Coronary artery (tissue), 2 donors: Measurements from ENCODE around the gene VCY1B.
"Not testable (repeated sequence)": the region's sequence is repeated elsewhere in the genome, so short reads cannot be mapped to it uniquely, and the experiment has no call there.

Source experiments
- DNase-seq: peaks from one replicate; pipeline ENCODE4 v3.0.0-alpha.2; 2017; ENCODE audit warnings: low spot score
- H3K27ac ChIP-seq, 2 donors: fragments of 200-600 bp; sonication (generic); one replicate each; pipeline ENCODE4 v1.5.1; 2016 to 2019
- H3K4me3 ChIP-seq: fragments of 200-600 bp; sonication (generic); 2 replicates; pipeline ENCODE4 v1.5.1; 2016; ENCODE audit warnings: mild to moderate bottlenecking, moderate library complexity
- CTCF ChIP-seq: fragments of 200-600 bp; sonication (generic); IDR thresholded peaks from one replicate; pipeline ENCODE4 v1.5.1; 2019; ENCODE audit warnings: antibody characterized with exemption

Gene VCY1B

GRCh38 chrY:14055927-14056326, at the start of gene VCY1B:
TSS of gene VCY1B (plus strand) at chrY:14056227. CDS start at chrY:14056290, 63 bp downstream.
- H3K27ac ChIP-seq, DNase-seq, H3K4me3 ChIP-seq: not testable (repeated sequence)

GRCh38 chrY:14011916-14012315, 44.1 kb upstream of the VCY1B start:
- not testable (repeated sequence) for H3K4me3 ChIP-seq, DNase-seq, H3K27ac ChIP-seq

GRCh38 chrY:14030395-14030794, 25.6 kb upstream of the VCY1B start:
- H3K4me3 ChIP-seq, DNase-seq, H3K27ac ChIP-seq: not testable (repeated sequence)

- DNase-seq: no peak
- no peak overlapping the region for H3K4me3 ChIP-seq
- no peak for TF ChIP-seq CTCF
Observed at GRCh38 chrY:14085877-14086276, 29.9 kb downstream of the VCY1B start.

More at GRCh38 chrY:14085877-14086276, 29.9 kb downstream of the VCY1B start:
- H3K27ac ChIP-seq: no peak overlapping the region
